Renal pelvis (tissue), 4 donors: ENCODE data around the gene NAPEPLD. TPM values are rescaled to one million over a fixed set of nuclear protein-coding genes. Genes with fewer than 3 reads are reported as not detected.
"Not testable (repeated sequence)": the region's sequence is repeated elsewhere in the genome, so short reads cannot be mapped to it uniquely, and the experiment has no call there.

Experiments
- DNase-seq: peaks from one replicate; pipeline ENCODE4 v3.0.0-alpha.2; 2013
- polyA plus RNA-seq, 3 donors: library from polyadenylated mRNA; unstranded; fragments of 120-200 nt; gene quantifications; one replicate each; pipeline ENCODE4 v1.2.1, GENCODE V29; 2013; ENCODE audit not compliant: insufficient read length in 3 of 3

NAPEPLD gene
- polyA plus RNA-seq, 3 donors = 28.7 to 48.6 (median 45.2) TPM

GRCh38 chr7:103116991-103117390, 31.9 kb downstream of the NAPEPLD start:
- no peak for DNase-seq

GRCh38 chr7:103116511-103116910, 32.4 kb downstream of the NAPEPLD start:
- no peak for DNase-seq

GRCh38 chr7:103115771-103116170, 33.1 kb downstream of the NAPEPLD start:
- no peak for DNase-seq

- no peak for DNase-seq
Observed at GRCh38 chr7:103114576-103115008, 34.3 kb downstream of the NAPEPLD start.

GRCh38 chr7:103113164-103113563, 35.7 kb downstream of the NAPEPLD start:
- no peak for DNase-seq

- not testable (repeated sequence) for DNase-seq
Observed at GRCh38 chr7:103106703-103107070, 42.2 kb downstream of the NAPEPLD start.

GRCh38 chr7:103106005-103106702, 42.7 kb downstream of the NAPEPLD start:
- peak; percentile 73 for DNase-seq

GRCh38 chr7:103101543-103101942, 47.4 kb downstream of the NAPEPLD start:
- no peak for DNase-seq

GRCh38 chr7:103100348-103100747, 48.6 kb downstream of the NAPEPLD start:
- no peak for DNase-seq

- DNase-seq = no peak
Observed at GRCh38 chr7:103097041-103097440, 51.9 kb downstream of the NAPEPLD start.

GRCh38 chr7:103095558-103095957, 53.3 kb downstream of the NAPEPLD start:
- not testable (repeated sequence) for DNase-seq

- no peak for DNase-seq
Observed at GRCh38 chr7:103094102-103094501, 54.8 kb downstream of the NAPEPLD start.

GRCh38 chr7:103093429-103093828, 55.5 kb downstream of the NAPEPLD start:
- DNase-seq = no peak

GRCh38 chr7:103092321-103092720, 56.6 kb downstream of the NAPEPLD start:
- not testable (repeated sequence) for DNase-seq

- no peak for DNase-seq
Observed at GRCh38 chr7:103083210-103083609, 65.7 kb downstream of the NAPEPLD start.

- DNase-seq = no peak
Observed at GRCh38 chr7:103082497-103082896, 66.4 kb downstream of the NAPEPLD start.

GRCh38 chr7:103080923-103081322, 68.0 kb downstream of the NAPEPLD start:
- no peak for DNase-seq

GRCh38 chr7:103079836-103080235, 69.1 kb downstream of the NAPEPLD start:
- no peak for DNase-seq

- not testable (repeated sequence) for DNase-seq
Observed at GRCh38 chr7:103078226-103078625, 70.7 kb downstream of the NAPEPLD start.

GRCh38 chr7:103077318-103077717, 71.6 kb downstream of the NAPEPLD start:
- DNase-seq = no peak

GRCh38 chr7:103076764-103077163, 72.1 kb downstream of the NAPEPLD start:
- DNase-seq = no peak

- DNase-seq = peak; percentile 47
Observed at GRCh38 chr7:103075337-103075918, 73.5 kb downstream of the NAPEPLD start.

GRCh38 chr7:103074519-103075336, 74.2 kb downstream of the NAPEPLD start, which contains the start of the genes ARMC10 and FBXL13:
ARMC10 (plus strand) TSS chr7:103075140; CDS start chr7:103075273, 133 bp downstream.
FBXL13 (minus strand) TSS chr7:103074796.
- peak; percentile 92 for DNase-seq
